Brain microvascular endothelial cell (primary cell): Measurements from ENCODE around the gene SOCS4.

ENCODE experiments used
- DNase-seq: peaks from one replicate; pipeline ENCODE4 v3.0.0-alpha.2; 2020
- H3K27ac ChIP-seq: fragments of 250-450 bp; sonication (Bioruptor Pico); 2 replicates; pipeline ENCODE4 v1.5.1; 2020; ENCODE audit warnings: mild to moderate bottlenecking, moderate library complexity
- H3K27me3 ChIP-seq: fragments of 250-450 bp; sonication (Bioruptor Pico); replicated peaks from 2 replicates; pipeline ENCODE4 v1.5.1; 2020; ENCODE audit warnings: mild to moderate bottlenecking
- H3K36me3 ChIP-seq: fragments of 250-450 bp; sonication (Bioruptor Pico); replicated peaks from 2 replicates; pipeline ENCODE4 v1.5.1; 2020; ENCODE audit warnings: mild to moderate bottlenecking
- H3K4me3 ChIP-seq: 2 replicates; pipeline ENCODE4 v1.5.1; 2011; ENCODE audit warnings: low read depth, mild to moderate bottlenecking, control low read depth, low read length, moderate library complexity
- CTCF ChIP-seq: IDR thresholded peaks from 2 replicates; pipeline ENCODE4 v1.5.1; 2011; ENCODE audit warnings: low read depth, mild to moderate bottlenecking, moderate library complexity, low read length, control low read depth, inconsistent platforms; ENCODE audit errors: missing control alignments
- in situ Hi-C: cut with HindIII; loops from 2 replicates; pipeline ENCODE4 v1.10.0; 2017; ENCODE audit warnings: low sequenced_read_pairs, low pct_ligation_motif_present

Gene SOCS4

DNA sequence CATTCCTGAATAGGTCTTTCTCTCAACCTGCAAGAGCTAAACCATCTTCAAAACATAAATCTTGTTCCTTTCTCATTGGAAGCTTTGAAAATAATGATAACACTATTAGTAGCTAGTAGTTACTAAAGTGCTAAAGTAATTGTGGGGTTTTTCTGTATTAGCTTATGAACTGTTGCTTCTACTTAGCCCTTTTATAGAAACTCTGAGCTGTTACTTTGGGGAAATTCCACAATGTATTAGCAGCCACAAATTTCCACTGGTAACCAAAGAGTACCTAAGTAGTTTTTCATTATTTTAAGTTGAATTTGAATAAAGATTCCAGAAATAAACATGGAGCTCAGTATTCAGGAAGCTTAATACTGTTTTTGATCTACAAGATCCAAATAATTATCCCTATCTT is 18.1 kb downstream of the SOCS4 start:
- no peak overlapping the region for H3K4me3 ChIP-seq
- H3K27me3 ChIP-seq = no peaks in the 10 kb centered on the region
- no peak for DNase-seq
- no peak overlapping the region for H3K27ac ChIP-seq
- TF ChIP-seq CTCF = no peak
- in situ Hi-C loops = no loop called here
- H3K36me3 ChIP-seq = peaks cover 9% of the 10 kb centered on the region

- no peak for DNase-seq
- Histone ChIP-seq H3K36me3 (peaks cover 12% of the 10 kb centered on the region), H3K27ac (no peak overlapping the region), H3K27me3 (no peaks in the 10 kb centered on the region), H3K4me3 (no peak overlapping the region)
- in situ Hi-C loops = no loop called here
- TF ChIP-seq CTCF = no peak
Observed at GRCh38 chr14:55047301-55048053, 20.4 kb downstream of the SOCS4 start.

GRCh38 chr14:55048900-55049436 is 21.9 kb downstream of the SOCS4 start:
- Histone ChIP-seq H3K36me3 (peaks cover 8% of the 10 kb centered on the region), H3K4me3 (no peak overlapping the region), H3K27me3 (no peaks in the 10 kb centered on the region), H3K27ac (no peak overlapping the region)
- no peak for TF ChIP-seq CTCF
- in situ Hi-C loops = no loop called here
- DNase-seq = no peak

- in situ Hi-C loops = no loop called here
- TF ChIP-seq CTCF = no peak
Observed at GRCh38 chr14:55051165-55051422, 24.1 kb downstream of the SOCS4 start.

DNA sequence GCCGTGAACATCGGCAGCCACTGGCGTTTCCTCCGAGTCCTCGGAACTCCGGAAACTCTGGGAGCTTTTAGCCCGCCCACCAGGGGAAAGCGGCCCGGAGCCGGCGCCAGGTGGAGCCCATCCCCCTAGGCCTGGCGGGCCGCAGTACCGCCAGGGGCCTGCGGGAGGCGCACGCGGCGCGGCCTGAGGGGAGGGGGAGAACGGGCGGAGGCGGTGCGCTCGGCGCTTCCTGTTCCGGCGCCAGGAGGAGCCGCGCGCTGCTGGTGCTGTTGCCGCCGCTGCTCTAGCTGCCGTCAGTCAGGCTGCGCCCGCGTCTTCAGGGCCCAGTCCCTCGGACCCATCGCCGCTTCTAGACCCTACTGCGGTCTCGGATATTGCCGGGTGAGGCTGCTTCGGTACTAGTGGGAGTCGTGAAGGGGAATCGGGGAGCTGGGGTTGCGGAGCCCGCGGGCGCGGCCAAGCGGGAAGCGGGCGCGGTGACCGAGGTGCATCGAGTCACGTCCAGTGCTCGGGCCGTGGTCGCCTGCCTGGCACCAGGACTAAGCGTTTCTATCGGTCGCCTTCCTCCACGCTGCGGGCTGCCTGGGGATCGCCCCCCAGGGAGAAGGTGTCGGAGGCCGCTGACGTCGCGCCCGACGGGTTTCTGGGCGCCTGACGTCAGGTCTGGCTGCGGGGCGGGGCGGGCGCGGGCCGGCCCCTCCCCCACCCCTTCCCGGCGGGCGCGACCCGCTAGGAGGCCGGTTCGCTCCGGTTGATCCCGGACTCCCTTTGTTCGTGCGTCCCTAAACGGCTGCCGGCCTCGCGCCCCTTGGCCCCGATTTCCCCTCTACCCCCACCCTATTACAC is 24.6 kb downstream of the SOCS4 start, which contains the start of gene MAPK1IP1L:
TSS of gene MAPK1IP1L (plus strand) at position 225 of the 846 bp plus-strand sequence. CDS start 10,037 bp downstream, outside the sequence.
- H3K27me3 ChIP-seq = no peaks in the 10 kb centered on the region
- H3K27ac ChIP-seq = peak within 1 kb of the TSS; percentile 100
- peak; percentile 89 for DNase-seq
- in situ Hi-C loops = no loop called here
- TF ChIP-seq CTCF = peak; percentile 73
- H3K4me3 ChIP-seq = peak within 1 kb of the TSS; percentile 98
- H3K36me3 ChIP-seq = peaks cover 8% of the 10 kb centered on the region

More at GRCh38 chr14:55051165-55051422, 24.1 kb downstream of the SOCS4 start:
- Histone ChIP-seq H3K27ac (peak overlapping the region; percentile 100), H3K36me3 (peaks cover 8% of the 10 kb centered on the region), H3K27me3 (no peaks in the 10 kb centered on the region), H3K4me3 (peak overlapping the region; percentile 50)
- no peak for DNase-seq
